OCI-M2 (cell line): ENCODE data around the gene GRM1.
"Not testable (repeated sequence)": the region's sequence is repeated elsewhere in the genome, so short reads cannot be mapped to it uniquely, and the experiment has no call there.

Experiments
- DNase-seq: peaks from one replicate; lab custom pipeline; 2025; ENCODE audit not compliant: unreplicated experiment; lab: John Stamatoyannopoulos, UW

Gene GRM1

DNA sequence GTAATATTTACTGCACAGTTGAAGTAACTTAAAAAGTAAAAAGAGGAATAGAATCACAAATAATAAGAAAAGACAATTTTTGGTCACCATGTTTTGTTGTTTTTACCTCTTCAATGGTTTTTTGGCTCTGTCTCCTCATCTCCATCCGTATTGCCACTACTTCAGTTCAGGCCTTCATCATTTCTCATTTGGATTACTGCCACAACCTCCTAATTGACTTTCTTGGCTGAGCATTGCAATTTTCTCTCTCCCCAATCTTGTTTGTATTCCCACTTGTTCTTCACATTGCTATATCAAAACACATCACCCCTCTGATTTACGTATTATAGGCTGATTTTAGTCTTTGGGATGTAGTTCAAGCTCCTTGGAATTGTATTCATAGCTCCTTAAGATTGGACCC is 161.7 kb downstream of the GRM1 start:
- no peak for DNase-seq

GRCh38 chr6:146191166-146191565 is 162.3 kb downstream of the GRM1 start:
- no peak for DNase-seq

DNA sequence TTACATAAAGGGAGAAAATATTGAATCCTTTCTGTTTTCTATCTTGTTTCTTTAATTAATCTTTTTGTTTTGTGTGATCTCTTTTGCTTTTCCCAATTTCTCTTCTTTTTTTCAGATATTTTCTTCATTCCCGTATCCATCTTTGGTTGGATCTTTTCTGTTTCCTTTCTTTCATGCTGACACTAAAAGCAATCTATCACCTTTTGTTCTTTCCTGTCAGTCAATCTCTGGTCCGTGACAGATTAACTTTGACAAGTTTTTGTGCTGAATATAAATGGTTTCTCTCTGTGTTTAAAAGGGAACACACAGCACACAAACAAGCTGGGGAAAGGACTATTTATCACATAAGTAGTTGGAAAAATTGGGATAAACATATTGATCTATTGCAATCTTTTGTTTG is 162.8 kb downstream of the GRM1 start:
- no peak for DNase-seq

- DNase-seq = no peak
Observed at GRCh38 chr6:146194434-146194833, 165.6 kb downstream of the GRM1 start.

GRCh38 chr6:146200176-146200575 is 171.3 kb downstream of the GRM1 start:
- DNase-seq = no peak

DNA sequence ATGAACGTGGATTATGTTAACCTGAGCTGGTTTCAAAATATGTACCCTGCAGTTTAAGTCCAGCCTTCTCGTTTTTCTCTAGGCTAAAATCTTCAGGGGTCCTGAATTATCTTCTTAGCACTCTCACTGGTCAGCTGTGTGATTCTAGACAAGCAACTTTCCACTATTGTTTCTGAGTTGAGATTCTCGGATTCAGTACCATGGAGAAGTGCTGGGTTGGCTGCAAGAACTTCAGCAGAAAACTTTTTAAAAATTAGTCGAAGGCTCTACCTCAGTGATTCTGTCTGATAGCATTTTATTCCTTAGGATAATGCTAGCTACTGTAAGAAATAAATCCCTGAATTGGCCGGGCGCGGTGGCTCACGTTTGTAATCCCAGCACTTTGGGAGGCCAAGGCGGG is 173.7 kb downstream of the GRM1 start:
- DNase-seq = no peak

GRCh38 chr6:146209942-146210341 is 181.1 kb downstream of the GRM1 start:
- no peak for DNase-seq

DNA sequence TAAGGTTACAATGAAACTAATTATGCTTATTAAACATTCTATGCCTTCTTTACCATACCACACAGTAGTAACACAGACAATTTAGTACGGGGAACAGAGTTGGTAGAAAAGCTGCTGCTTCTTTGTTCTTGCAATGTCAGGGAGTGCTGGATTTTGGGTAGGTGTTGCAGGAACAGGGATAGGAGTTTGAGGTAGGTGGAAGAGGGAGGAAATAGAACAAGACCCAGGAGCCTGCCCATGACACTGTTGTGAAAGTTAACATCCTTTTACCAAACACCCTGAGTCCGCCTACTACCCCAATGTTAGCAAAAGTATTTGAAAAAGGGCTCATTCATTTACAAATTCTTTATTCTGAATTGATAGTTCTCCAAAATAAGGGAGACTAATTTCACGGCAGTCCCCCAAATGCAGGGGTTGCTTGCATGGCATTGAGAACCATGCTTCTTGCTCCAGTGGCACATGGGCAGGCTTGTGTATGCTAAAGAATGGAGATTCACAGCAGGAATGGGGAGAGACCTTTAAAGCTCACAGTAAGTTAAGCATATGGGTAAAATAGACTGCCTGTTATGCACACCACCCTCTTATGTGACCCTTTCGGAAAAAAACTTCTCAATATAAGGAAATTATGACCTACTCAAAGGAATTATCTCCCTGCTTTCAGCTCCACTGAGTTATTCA is 181.7 kb downstream of the GRM1 start:
- no peak for DNase-seq

GRCh38 chr6:146211646-146212045 is 182.8 kb downstream of the GRM1 start:
- DNase-seq = no peak

- DNase-seq = no peak
Observed at GRCh38 chr6:146212781-146213180, 183.9 kb downstream of the GRM1 start.

GRCh38 chr6:146219101-146219500 is 190.2 kb downstream of the GRM1 start:
- DNase-seq = no peak

DNA sequence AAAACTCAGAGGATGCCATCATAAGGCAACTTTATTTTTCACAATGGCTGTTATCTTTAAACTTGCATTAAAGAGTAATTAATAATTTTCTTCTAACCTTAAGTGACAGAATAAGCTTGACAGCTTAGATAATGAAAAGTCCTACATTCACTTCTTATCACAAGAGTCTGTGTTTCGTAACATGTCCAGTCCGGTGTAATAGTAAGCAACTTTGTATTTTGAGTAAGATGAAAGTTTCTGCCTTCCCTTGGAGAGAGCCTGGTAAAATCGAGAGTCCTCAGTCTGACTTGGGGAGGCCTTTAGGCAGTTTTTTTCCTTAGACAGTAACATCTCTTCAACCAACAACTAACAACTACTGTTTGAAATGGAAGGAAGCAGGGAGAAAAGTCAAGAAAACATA is 195.6 kb downstream of the GRM1 start:
- no peak for DNase-seq

DNA sequence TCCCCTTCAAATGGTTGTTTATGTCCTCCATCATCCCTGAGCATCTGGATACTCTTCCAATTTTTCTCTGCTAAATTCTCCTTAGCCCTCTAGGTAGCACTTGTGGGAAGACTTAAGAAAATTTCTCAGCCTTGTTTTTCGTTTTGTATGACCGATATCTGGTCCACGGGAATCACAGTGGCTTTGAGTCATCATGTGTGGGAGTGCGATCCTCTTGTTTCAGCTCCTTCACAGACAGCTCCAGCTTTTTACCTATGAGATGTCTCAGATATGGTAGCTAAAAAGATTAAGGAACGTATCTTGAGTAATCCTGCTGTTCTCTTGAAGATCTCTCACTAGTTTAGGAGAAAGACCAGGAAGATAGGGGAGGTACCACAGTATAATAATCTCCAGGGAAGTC is 196.1 kb downstream of the GRM1 start:
- DNase-seq = no peak

DNA sequence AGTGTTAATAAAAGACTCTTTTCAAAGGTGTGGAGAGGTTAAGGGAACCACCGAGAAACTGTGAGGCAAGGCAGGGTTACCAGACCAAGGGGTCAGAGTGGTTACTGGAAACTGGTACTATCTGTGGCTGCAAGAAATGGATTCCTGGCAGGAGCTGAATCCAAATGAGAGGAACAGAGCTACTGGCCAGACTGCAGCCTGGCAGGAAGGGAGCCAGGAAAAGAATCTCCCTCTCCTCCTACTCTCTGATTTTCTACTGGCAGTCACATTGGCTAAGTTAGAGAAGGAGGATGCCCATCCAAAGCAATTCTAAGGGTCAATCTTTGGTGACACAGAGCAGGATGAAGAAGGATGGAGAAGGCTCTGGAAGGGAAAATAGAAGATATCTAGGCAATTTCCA is 211.5 kb downstream of the GRM1 start:
- no peak for DNase-seq

DNA sequence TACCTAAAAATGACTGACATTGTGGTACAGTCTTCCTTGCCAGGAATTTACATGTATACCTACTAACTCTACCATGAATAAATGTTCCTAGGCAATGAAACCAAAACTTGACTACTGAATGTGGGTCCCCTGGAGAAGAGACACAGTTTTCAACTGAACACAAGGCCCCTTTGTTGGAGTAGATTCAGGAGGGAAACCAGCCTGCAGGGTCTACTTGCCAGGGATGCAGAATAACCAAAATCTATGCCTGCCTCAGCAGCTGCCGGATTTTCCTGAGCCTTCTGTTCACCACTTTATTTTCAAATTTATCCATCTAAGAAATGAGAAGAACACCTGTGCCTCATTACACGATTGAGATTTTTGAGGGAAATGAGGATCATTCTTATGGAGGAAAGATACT is 211.9 kb downstream of the GRM1 start:
- no peak for DNase-seq

DNA sequence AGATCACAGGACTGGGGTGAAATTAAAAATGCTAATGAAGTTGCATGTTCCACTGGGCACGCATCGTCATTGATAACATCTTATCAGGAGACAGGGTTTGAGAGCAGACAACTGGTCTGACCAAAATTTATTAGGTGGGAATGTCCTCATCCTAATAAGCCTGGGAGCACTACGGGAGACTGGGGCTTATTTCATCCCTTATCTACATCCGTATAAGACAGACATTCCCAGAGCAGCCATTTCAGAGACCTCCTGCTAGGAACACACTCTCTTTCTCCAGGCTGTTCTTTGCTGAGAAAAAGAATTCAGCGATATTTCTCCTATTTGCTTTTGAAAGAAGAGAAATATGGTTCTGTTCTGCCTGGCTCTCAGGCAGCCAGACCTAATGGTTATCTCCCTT is 214.8 kb downstream of the GRM1 start:
- DNase-seq = not testable (repeated sequence)

- no peak for DNase-seq
Observed at GRCh38 chr6:146244630-146245143, 215.8 kb downstream of the GRM1 start.

GRCh38 chr6:146246028-146246427 is 217.2 kb downstream of the GRM1 start:
- DNase-seq = no peak

- no peak for DNase-seq
Observed at GRCh38 chr6:146253691-146254090, 224.8 kb downstream of the GRM1 start.

- no peak for DNase-seq
Observed at GRCh38 chr6:146258206-146258605, 229.3 kb downstream of the GRM1 start.

DNA sequence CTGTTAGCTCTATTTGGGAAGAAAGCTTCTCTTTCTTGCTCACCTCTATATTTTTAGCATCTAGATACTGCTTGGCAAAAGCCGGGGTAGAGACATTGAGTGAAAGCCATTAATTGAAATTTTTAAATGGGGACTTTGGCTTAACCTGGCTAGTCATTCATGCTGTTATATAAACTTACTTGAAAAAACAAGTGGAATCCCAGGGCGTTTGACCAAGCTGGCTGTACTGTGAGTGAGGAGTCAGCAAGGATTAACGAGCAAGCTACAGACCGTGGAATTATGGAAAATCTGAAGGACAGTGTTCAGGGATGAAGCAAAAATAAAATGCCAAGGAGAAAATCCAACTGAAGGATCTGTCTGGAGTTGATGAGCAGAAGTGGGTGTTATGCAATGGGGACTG is 232.0 kb downstream of the GRM1 start:
- DNase-seq = no peak

DNA sequence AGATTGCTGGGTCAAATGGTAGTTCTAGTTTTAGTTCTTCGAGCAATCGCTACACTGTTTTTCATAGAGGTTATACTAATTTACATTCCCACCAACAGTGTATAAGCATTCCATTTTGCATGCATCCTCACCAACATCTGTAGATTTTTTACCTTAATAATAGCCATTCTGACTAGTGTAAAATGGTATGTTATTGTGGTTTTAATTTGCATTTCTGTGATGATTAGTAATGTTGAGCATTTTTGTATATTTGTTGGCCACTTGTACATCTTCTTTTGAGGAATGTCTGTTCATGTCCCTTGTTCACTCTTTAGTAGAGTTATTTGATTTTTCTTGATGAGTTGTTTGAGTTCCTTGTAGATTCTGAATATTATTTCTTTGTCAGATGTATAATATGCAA is 236.2 kb downstream of the GRM1 start:
- no peak for DNase-seq

- DNase-seq = no peak
Observed at GRCh38 chr6:146267447-146267846, 238.6 kb downstream of the GRM1 start.
